Astrocyte of the cerebellum (primary cell): ENCODE data around the gene FFAR1.

ENCODE experiments used
- DNase-seq: peaks from one replicate; pipeline ENCODE4 v3.0.0-alpha.2; 2011; ENCODE audit warnings: low read depth
- H3K4me3 ChIP-seq: 2 replicates; pipeline ENCODE4 v1.5.1; 2011; ENCODE audit warnings: mild to moderate bottlenecking, low read depth, low read length, moderate library complexity
- CTCF ChIP-seq: IDR thresholded peaks from 2 replicates; pipeline ENCODE4 v1.5.1; 2012; ENCODE audit warnings: low read length, low read depth, moderate library complexity, mild to moderate bottlenecking; ENCODE audit errors: missing control alignments
- in situ Hi-C: cut with HindIII; loops from 2 replicates; pipeline ENCODE4 v1.10.0; 2017; ENCODE audit warnings: low sequenced_read_pairs

The FFAR1 gene

DNA sequence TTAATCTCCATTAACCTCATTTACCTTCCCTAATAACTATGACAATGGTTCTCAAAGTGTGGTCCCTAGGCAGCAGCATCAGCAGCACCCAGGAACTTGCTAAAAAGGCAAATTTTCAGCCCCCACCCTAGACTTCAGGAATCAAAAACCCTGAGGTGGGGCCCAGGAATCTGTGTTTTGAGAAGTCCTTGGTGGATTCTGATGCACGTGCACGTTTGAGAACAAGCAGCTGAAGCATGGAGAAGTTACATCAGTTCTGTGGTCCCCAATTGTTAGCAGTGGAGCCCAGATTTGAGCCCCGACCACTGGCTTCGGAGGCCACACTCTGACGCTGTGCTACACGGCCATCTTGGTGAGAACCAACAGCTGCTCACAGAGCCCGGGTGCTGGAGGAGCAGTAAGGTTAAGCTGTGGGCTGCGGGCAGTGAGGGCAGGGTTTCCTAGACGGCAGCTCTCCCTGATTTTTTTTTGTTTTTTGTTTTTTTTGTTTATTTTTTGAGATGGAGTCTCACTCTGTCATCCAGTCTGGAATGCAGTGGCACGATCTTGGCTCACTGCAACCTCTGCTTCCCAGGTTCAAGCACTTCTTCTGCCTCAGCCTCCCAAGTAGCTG, 32.7 kb upstream of the FFAR1 start:
- no peak for DNase-seq
- H3K4me3 ChIP-seq = no peak overlapping the region
- no peak for TF ChIP-seq CTCF
- in situ Hi-C loops = no loop called here

- H3K4me3 ChIP-seq = no peak overlapping the region
- in situ Hi-C loops = no loop called here
- no peak for TF ChIP-seq CTCF
- no peak for DNase-seq
Observed at GRCh38 chr19:35315883-35316282, 31.8 kb upstream of the FFAR1 start.

DNA sequence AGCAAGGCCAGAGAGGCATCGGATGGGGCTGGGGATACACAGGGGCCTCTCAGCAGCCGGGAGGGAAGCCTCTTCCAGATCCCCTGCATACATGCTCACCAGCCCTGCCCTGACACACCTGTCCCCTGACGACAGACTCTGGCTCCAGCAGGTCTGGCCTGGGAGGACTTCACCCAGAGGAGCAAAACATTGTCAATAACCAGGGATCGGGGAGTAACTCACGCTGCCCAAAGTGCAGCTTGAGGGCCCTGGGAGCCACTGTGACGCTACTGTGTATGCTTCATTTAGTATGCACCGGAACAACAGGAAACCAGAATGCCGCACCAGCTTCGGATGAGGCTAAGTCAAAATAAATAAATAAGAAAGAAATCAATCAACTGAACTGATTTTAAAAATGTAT, 31.1 kb upstream of the FFAR1 start:
- no peak for DNase-seq
- no peak for TF ChIP-seq CTCF
- H3K4me3 ChIP-seq = no peak overlapping the region
- in situ Hi-C loops = no loop called here

DNA sequence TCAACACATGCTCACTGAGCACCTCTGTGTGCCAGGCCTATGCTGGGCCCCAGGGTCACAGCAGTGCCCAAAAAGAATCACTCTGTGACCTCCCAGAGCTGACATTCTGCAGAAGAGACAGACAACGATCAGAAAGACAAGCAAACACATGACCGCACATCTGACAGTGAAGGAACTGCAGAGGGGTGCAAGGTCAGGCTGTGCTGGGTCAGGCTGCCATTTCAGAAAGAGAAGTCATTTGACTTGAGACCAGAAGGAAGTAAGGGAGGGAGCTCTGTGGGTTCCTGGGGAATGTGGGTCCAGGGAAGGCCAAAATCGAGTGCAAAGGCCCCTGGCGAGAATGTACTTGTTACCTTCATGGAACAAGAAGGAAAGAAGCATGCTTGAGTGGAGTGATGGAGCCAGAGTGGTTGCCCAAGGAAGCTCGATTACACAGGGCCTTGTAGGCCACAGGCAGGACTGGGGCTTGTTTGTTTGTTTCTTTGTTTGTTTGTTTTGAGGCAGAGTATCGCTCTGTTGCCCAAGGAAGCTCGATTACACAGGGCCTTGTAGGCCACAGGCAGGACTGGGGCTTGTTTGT, 30.1 kb upstream of the FFAR1 start:
- in situ Hi-C loops = no loop called here
- DNase-seq = no peak
- no peak for TF ChIP-seq CTCF
- H3K4me3 ChIP-seq = no peak overlapping the region

- H3K4me3 ChIP-seq = no peak overlapping the region
- no peak for DNase-seq
- in situ Hi-C loops = no loop called here
- no peak for TF ChIP-seq CTCF
Observed at GRCh38 chr19:35318679-35319448, 28.8 kb upstream of the FFAR1 start.

- H3K4me3 ChIP-seq = no peak overlapping the region
- in situ Hi-C loops = no loop called here
- no peak for TF ChIP-seq CTCF
- DNase-seq = no peak
Observed at GRCh38 chr19:35320065-35320713, 27.5 kb upstream of the FFAR1 start.
